ENCODE measurements around the gene CRYBG3.

Gene CRYBG3

DNA sequence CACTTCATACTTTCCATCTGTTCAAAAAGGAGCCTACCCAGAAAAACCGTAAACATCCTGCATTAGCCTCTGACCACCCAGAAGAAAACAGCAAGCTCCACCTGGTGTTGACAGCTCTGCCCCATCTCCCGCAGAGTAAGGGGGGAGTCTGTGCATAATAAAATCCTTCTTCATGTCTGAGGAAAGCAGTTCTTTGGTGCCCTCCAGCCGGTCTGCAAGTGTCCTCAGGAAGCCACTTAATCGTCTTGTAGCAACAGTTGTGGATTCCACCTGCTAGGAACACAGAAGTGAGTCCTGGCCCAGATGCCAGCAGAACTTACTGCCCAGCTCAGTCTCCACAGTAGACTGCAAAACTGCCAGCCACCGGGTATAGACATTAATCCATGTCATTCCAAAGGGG, 127.9 kb downstream of the CRYBG3 start:
- no peaks in the 10 kb centered on the region for H3K9me3 ChIP-seq (ENCODE audit: control insufficient read depth in 1 of 2, low read length in 2 of 2)
- no peaks in the 10 kb centered on the region for H3K27me3 ChIP-seq (ENCODE audit: low read depth, low read length)
- peaks cover 52 to 70% of the 10 kb centered on the region in 2 donors for H3K36me3 ChIP-seq (ENCODE audit: control insufficient read depth in 1 of 2, insufficient read depth in 2 of 2, low read length in 2 of 2)
- H3K4me3 ChIP-seq (ENCODE audit: low read depth in 1 of 2, low read length in 2 of 2) = no peak overlapping the region
- H3K4me1 ChIP-seq (ENCODE audit: control insufficient read depth in 1 of 2, insufficient read depth in 2 of 2, low read length in 2 of 2) = no peaks in the 10 kb centered on the region
- H3K27ac ChIP-seq (ENCODE audit: low read length) = no peak overlapping the region

DNA sequence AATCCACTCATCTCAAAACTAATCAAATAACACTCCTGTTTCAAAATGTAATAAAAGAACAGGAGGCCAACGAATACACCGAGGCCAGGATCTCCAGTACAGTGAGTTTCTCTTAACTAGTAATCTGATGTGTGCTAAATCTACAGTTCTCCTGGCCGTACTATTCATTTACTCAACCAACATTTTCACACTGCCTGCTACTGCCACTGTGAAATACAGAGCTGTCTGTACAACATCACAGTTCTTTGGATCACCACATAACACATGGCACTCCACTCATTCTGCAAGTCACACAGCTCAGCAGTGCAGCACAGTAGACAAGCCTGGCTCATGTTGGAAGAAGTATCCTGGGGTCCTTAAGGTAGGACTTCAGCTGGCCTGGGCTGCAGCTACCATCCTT, 128.5 kb downstream of the CRYBG3 start:
- no peaks in the 10 kb centered on the region for H3K9me3 ChIP-seq (ENCODE audit: control insufficient read depth in 1 of 2, low read length in 2 of 2)
- no peak overlapping the region for H3K27ac ChIP-seq (ENCODE audit: low read length)
- H3K27me3 ChIP-seq (ENCODE audit: low read depth, low read length) = no peaks in the 10 kb centered on the region
- H3K36me3 ChIP-seq (ENCODE audit: control insufficient read depth in 1 of 2, insufficient read depth in 2 of 2, low read length in 2 of 2) = peaks cover 45 to 64% of the 10 kb centered on the region in 2 donors
- no peak overlapping the region for H3K4me3 ChIP-seq (ENCODE audit: low read depth in 1 of 2, low read length in 2 of 2)
- no peaks in the 10 kb centered on the region for H3K4me1 ChIP-seq (ENCODE audit: control insufficient read depth in 1 of 2, insufficient read depth in 2 of 2, low read length in 2 of 2)

DNA sequence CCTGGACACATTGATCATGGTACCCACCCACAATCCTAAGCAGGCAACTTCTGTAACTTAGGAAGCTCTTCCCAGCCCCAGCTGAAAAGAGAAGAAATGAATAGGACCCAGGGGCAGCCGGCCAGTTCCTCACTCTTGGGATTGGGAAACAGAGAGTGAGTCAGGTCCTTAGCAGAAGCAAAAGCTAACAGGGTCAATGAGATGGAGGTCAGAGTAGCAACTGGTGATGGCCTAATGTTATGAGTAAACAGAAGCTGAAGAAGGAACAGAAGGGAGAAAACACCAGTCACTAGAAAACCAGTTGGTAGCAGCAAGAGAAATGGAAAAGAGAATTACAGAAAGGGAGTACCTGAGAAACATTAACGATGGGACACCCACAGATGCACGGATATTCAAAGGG, 130.5 kb downstream of the CRYBG3 start:
- Histone ChIP-seq H3K27me3 (ENCODE audit: low read depth, low read length) (no peaks in the 10 kb centered on the region), H3K9me3 (ENCODE audit: control insufficient read depth in 1 of 2, low read length in 2 of 2) (no peaks in the 10 kb centered on the region), H3K4me3 (ENCODE audit: low read depth in 1 of 2, low read length in 2 of 2) (no peak overlapping the region), H3K36me3 (ENCODE audit: control insufficient read depth in 1 of 2, insufficient read depth in 2 of 2, low read length in 2 of 2) (peaks cover 32 to 51% of the 10 kb centered on the region in 2 donors), H3K4me1 (ENCODE audit: control insufficient read depth in 1 of 2, insufficient read depth in 2 of 2, low read length in 2 of 2) (no peaks in the 10 kb centered on the region), H3K27ac (ENCODE audit: low read length) (no peak overlapping the region)

DNA sequence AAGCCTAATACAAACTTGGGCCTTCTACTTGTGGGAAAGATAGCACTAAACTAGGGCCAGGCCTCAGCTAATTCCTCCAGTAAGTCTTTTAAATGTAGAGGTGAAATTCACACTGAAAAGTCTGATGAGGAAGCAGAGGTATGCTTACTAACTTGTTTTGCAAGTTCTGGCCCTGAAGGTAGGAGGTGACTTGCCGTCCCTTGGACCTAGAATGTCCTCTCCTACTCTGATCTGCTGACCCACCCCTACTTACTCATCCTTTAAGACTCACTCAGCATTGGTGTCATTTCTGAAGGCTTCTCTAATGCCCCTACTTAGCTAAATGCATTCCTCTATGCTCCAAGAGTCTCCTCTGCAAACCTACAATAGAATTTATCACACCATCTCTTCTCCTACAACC, 131.1 kb downstream of the CRYBG3 start:
- H3K4me1 ChIP-seq (ENCODE audit: control insufficient read depth in 1 of 2, insufficient read depth in 2 of 2, low read length in 2 of 2) = peaks cover 0 to 4% of the 10 kb centered on the region in 2 donors
- H3K27ac ChIP-seq (ENCODE audit: low read length) = no peak overlapping the region
- H3K4me3 ChIP-seq (ENCODE audit: low read depth in 1 of 2, low read length in 2 of 2) = no peak overlapping the region
- no peaks in the 10 kb centered on the region for H3K9me3 ChIP-seq (ENCODE audit: control insufficient read depth in 1 of 2, low read length in 2 of 2)
- no peaks in the 10 kb centered on the region for H3K27me3 ChIP-seq (ENCODE audit: low read depth, low read length)
- H3K36me3 ChIP-seq (ENCODE audit: control insufficient read depth in 1 of 2, insufficient read depth in 2 of 2, low read length in 2 of 2) = peaks cover 30 to 45% of the 10 kb centered on the region in 2 donors

DNA sequence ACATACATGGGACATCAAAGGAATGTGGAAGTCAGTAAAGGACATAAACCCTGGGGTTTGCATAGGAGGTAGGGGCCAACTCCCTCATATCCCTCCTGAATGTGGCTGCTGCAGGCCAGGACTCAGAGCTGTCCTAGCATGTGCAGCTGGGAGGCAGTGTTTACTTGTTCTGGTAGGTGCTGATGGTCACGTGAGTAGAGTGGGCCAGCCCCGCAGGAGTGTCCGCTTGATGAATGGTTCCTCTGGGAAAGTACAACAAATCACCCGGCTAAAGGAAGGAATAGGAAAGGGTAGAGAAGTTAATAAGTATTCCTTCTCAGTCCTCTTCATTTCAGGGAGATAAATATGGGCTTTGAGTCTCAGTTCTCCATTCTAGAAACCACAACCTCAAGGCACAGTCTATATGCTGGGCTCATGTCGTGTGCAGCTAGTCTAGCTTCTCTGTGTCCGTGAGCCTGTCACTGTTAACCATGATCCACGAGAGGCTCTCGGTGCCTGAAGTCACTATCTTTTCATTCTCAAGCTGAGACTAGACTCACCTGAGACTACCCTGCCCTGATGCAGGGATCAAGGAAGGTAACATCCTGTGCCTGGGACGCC, 132.5 kb downstream of the CRYBG3 start:
- Histone ChIP-seq H3K27me3 (ENCODE audit: low read depth, low read length) (no peaks in the 10 kb centered on the region), H3K4me3 (ENCODE audit: low read depth in 1 of 2, low read length in 2 of 2) (no peak overlapping the region), H3K27ac (ENCODE audit: low read length) (no peak overlapping the region), H3K36me3 (ENCODE audit: control insufficient read depth in 1 of 2, insufficient read depth in 2 of 2, low read length in 2 of 2) (peaks cover 28 to 42% of the 10 kb centered on the region in 2 donors), H3K9me3 (ENCODE audit: control insufficient read depth in 1 of 2, low read length in 2 of 2) (no peaks in the 10 kb centered on the region), H3K4me1 (ENCODE audit: control insufficient read depth in 1 of 2, insufficient read depth in 2 of 2, low read length in 2 of 2) (peaks cover 0 to 12% of the 10 kb centered on the region in 2 donors)

DNA sequence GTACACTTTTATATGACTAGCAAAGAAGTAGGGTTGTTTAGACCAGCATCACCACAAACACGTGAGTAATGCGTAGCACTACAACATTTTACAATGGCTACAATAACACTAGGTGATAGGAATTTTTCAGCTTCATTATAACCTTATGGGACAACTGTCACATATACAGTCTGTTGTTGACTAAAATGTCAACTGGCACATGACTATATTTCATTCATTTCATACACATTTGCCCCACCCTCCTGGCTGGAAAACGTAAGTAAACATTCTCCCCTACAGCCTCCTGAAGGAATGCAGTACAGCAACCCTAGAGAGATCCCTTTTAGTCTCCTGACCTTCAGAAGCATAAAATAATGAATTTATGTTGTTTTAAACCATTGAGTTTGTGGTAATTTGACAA, 134.2 kb downstream of the CRYBG3 start:
- Histone ChIP-seq H3K27me3 (ENCODE audit: low read depth, low read length) (no peaks in the 10 kb centered on the region), H3K9me3 (ENCODE audit: control insufficient read depth in 1 of 2, low read length in 2 of 2) (no peaks in the 10 kb centered on the region), H3K27ac (ENCODE audit: low read length) (no peak overlapping the region), H3K4me3 (ENCODE audit: low read depth in 1 of 2, low read length in 2 of 2) (no peak overlapping the region), H3K4me1 (ENCODE audit: control insufficient read depth in 1 of 2, insufficient read depth in 2 of 2, low read length in 2 of 2) (peaks cover 0 to 12% of the 10 kb centered on the region in 2 donors), H3K36me3 (ENCODE audit: control insufficient read depth in 1 of 2, insufficient read depth in 2 of 2, low read length in 2 of 2) (peaks cover 14 to 32% of the 10 kb centered on the region in 2 donors)

DNA sequence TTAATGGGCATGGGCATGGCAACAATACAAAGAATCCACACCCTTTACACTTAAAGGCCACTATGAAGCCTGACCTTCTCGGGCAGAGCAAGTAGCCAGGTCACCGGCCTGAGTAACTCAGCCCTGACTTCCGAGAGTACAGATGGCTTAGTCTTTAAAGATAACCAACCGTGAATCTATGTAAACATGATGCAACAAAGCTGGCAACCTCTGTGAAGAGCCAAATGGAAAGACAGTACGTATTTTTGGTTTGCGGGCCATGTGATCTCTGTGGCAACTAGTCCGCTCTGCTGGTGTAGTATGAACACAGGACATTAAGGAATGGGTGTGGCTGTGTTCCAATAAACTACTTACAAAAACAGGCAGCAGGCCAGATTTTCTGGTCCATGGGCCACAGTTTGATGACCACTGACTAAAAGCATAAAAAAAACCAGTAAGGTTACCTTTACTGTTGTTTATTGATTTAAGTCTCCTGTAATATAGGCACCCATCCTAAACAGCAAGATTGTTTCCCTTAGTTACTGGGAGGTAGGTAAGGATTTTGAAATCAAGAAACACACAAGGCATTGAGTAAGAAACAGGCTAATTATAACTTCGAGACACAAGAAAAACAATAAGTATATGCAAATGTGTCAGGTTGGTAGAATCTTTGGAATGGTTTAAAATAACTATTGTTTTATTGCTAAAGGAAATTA, 136.0 kb downstream of the CRYBG3 start:
- peaks cover under 1 to 31% of the 10 kb centered on the region in 2 donors for H3K36me3 ChIP-seq (ENCODE audit: control insufficient read depth in 1 of 2, insufficient read depth in 2 of 2, low read length in 2 of 2)
- H3K4me3 ChIP-seq (ENCODE audit: low read depth in 1 of 2, low read length in 2 of 2) = no peak overlapping the region
- H3K27me3 ChIP-seq (ENCODE audit: low read depth, low read length) = no peaks in the 10 kb centered on the region
- peaks cover 0 to 12% of the 10 kb centered on the region in 2 donors for H3K4me1 ChIP-seq (ENCODE audit: control insufficient read depth in 1 of 2, insufficient read depth in 2 of 2, low read length in 2 of 2)
- no peaks in the 10 kb centered on the region for H3K9me3 ChIP-seq (ENCODE audit: control insufficient read depth in 1 of 2, low read length in 2 of 2)
- H3K27ac ChIP-seq (ENCODE audit: low read length) = no peak overlapping the region

DNA sequence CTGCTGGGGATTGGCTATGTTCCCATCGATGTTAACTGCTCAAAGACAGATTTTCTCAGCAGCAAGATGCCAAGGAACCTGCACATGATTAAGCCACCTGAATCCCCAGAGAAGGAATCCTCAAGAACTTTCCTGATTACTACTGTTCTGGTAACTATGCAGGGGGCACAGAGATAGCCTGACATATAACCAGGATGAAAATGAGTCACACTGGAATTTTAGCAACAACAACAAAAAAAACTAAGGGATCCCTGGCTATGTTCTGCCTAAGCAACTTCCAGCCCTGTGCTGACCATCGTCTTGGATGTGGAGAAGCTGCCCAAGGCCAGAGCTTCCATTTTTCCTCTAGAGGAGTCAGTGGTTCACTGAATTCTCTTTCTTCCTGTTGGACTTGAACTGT, 136.6 kb downstream of the CRYBG3 start:
- Histone ChIP-seq H3K4me3 (ENCODE audit: low read depth in 1 of 2, low read length in 2 of 2) (no peak overlapping the region), H3K4me1 (ENCODE audit: control insufficient read depth in 1 of 2, insufficient read depth in 2 of 2, low read length in 2 of 2) (peaks cover 0 to 12% of the 10 kb centered on the region in 2 donors), H3K36me3 (ENCODE audit: control insufficient read depth in 1 of 2, insufficient read depth in 2 of 2, low read length in 2 of 2) (peaks cover 0 to 24% of the 10 kb centered on the region in 2 donors), H3K27me3 (ENCODE audit: low read depth, low read length) (no peaks in the 10 kb centered on the region), H3K27ac (ENCODE audit: low read length) (no peak overlapping the region), H3K9me3 (ENCODE audit: control insufficient read depth in 1 of 2, low read length in 2 of 2) (no peaks in the 10 kb centered on the region)

DNA sequence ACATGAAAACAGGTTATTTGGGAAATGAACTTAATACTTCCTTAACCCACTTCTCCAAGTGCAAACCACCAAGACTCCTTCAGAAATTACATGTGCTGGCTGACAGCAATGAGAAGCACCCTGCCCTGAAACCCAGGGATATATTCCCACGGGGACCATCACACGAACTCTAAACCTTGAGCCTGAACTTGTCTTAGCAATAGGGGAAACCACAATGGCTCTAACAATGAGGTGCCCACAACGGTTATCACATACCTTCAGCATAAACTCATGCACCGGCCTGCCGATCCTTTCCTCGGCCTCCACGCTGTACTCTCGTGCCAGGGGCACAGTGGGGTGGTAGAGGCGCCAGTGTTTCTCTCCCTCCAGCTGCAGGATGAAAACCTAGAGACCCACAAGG, 137.0 kb downstream of the CRYBG3 start:
- Histone ChIP-seq H3K36me3 (ENCODE audit: control insufficient read depth in 1 of 2, insufficient read depth in 2 of 2, low read length in 2 of 2) (peaks cover 0 to 21% of the 10 kb centered on the region in 2 donors), H3K27ac (ENCODE audit: low read length) (no peak overlapping the region)

DNA sequence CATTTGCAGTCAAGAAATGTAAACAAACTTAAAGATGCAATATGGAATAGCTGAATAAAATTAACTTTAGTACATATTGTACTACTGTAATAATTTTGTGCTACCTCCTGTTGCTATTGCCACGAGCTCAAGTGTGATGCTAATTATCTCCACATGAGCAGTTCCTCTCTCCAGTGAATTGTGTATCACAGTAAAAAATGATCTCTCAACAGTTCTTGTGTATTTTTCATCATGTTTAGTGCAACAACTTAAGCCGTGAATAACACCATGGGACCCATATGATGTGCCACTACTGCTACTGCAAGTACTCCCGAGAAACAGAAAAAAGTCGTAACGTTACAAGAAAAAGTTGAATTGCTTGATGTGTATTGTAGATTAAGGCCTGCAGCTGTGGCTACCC, 138.1 kb downstream of the CRYBG3 start:
- peaks cover 0 to 12% of the 10 kb centered on the region in 2 donors for H3K4me1 ChIP-seq (ENCODE audit: control insufficient read depth in 1 of 2, insufficient read depth in 2 of 2, low read length in 2 of 2)
- no peaks in the 10 kb centered on the region for H3K9me3 ChIP-seq (ENCODE audit: control insufficient read depth in 1 of 2, low read length in 2 of 2)
- H3K36me3 ChIP-seq (ENCODE audit: control insufficient read depth in 1 of 2, insufficient read depth in 2 of 2, low read length in 2 of 2) = peaks cover 0 to 13% of the 10 kb centered on the region in 2 donors
- no peak overlapping the region for H3K4me3 ChIP-seq (ENCODE audit: low read depth in 1 of 2, low read length in 2 of 2)
- H3K27me3 ChIP-seq (ENCODE audit: low read depth, low read length) = no peaks in the 10 kb centered on the region
- no peak overlapping the region for H3K27ac ChIP-seq (ENCODE audit: low read length)

More for the DNA sequence above, 137.0 kb downstream of the CRYBG3 start:
- H3K4me1 ChIP-seq (ENCODE audit: control insufficient read depth in 1 of 2, insufficient read depth in 2 of 2, low read length in 2 of 2) = peaks cover 0 to 12% of the 10 kb centered on the region in 2 donors
- H3K4me3 ChIP-seq (ENCODE audit: low read depth in 1 of 2, low read length in 2 of 2) = no peak overlapping the region
- H3K27me3 ChIP-seq (ENCODE audit: low read depth, low read length) = no peaks in the 10 kb centered on the region
- H3K9me3 ChIP-seq (ENCODE audit: control insufficient read depth in 1 of 2, low read length in 2 of 2) = no peaks in the 10 kb centered on the region

DNA sequence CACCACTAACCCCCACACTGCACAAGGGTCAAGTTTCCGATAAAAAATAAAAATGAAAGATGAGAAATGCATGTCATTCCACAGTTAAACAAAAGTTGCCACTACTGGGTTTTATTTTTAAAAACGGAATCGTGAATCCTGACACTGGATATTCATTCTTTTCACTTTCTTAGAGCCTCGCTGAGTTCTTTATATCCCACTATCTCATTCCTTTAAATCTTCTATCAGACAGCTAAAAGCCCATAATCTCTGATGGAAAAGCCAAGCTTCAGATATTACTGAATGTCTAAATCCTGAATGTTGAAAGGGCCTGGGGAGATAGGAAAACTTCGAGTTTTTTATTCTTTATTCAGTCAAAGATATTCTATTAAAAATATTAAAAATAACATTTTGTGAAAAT, 138.7 kb downstream of the CRYBG3 start:
- peaks cover 0 to 13% of the 10 kb centered on the region in 2 donors for H3K36me3 ChIP-seq (ENCODE audit: control insufficient read depth in 1 of 2, insufficient read depth in 2 of 2, low read length in 2 of 2)

More for the DNA sequence above, 138.7 kb downstream of the CRYBG3 start:
- Histone ChIP-seq H3K4me1 (ENCODE audit: control insufficient read depth in 1 of 2, insufficient read depth in 2 of 2, low read length in 2 of 2) (peaks cover 0 to 12% of the 10 kb centered on the region in 2 donors), H3K4me3 (ENCODE audit: low read depth in 1 of 2, low read length in 2 of 2) (no peak overlapping the region), H3K27ac (ENCODE audit: low read length) (no peak overlapping the region), H3K9me3 (ENCODE audit: control insufficient read depth in 1 of 2, low read length in 2 of 2) (no peaks in the 10 kb centered on the region), H3K27me3 (ENCODE audit: low read depth, low read length) (no peaks in the 10 kb centered on the region)
